GM23248 (cell line): ENCODE results near the gene TCF23.

ENCODE experiments used
- EZH2 ChIP-seq: fragments of 200-600 bp; sonication (generic); IDR thresholded peaks from 2 replicates; pipeline ENCODE4 v1.6.1; 2018; ENCODE audit warnings: antibody characterized with exemption, mild to moderate bottlenecking; ENCODE audit not compliant: insufficient read depth, poor library complexity, severe bottlenecking
- EZH2phosphoT487 ChIP-seq: fragments of 200-600 bp; sonication (generic); IDR thresholded peaks from 2 replicates; pipeline ENCODE4 v1.6.1; 2018; ENCODE audit warnings: antibody characterized with exemption, moderate library complexity, mild to moderate bottlenecking, low read depth; ENCODE audit not compliant: insufficient read depth

GRCh38 chr2:27131429-27131828 lies 17.4 kb upstream of the TCF23 start:
- no peak for TF ChIP-seq EZH2phosphoT487
- no peak for TF ChIP-seq EZH2
